Naive thymus-derived CD4-positive, alpha-beta T cell (primary cell): ENCODE results near the gene SMARCC1. TPM values are rescaled to one million over a fixed set of nuclear protein-coding genes. Genes with fewer than 3 reads are reported as not detected.

Experiments
- ATAC-seq: fragments of 150-1000 bp; cut with Tn5 transposase; 2 replicates; pipeline ENCODE4 v1.10.0; 2021; ENCODE audit warnings: mild to moderate bottlenecking, moderate library complexity
- CTCF ChIA-PET: fragments of 350-600 bp; sonication (Branson Sonifier 250); formaldehyde crosslinking; loops from one replicate; lab custom pipeline; 2021; ENCODE audit warnings: antibody characterized with exemption; lab: Charles Lee
- POLR2A ChIA-PET: fragments of 350-600 bp; sonication (Branson Sonifier 250); formaldehyde crosslinking; loops from one replicate; lab custom pipeline; 2021; ENCODE audit warnings: antibody characterized with exemption, inconsistent platforms; lab: Charles Lee
- DNase-seq, 9 donors: peaks; one replicate each; pipeline versions ENCODE4 v3.0.0 to v3.0.0-alpha.2; 2020 to 2022; ENCODE audit warnings: mixed read lengths in 1 of 9
- H3K27ac ChIP-seq: one replicate; pipeline ENCODE4 v1.7.0; 2013; ENCODE audit warnings: mild to moderate bottlenecking, low read depth, low read length, moderate library complexity
- H3K27me3 ChIP-seq, 2 donors: one replicate each; pipeline ENCODE4 v1.7.0; 2013; ENCODE audit warnings: low read length in 2 of 2, mild to moderate bottlenecking in 2 of 2, moderate library complexity in 2 of 2; ENCODE audit not compliant: control insufficient read depth in 2 of 2, insufficient read depth in 2 of 2
- H3K36me3 ChIP-seq, 3 experiments: 1 replicate in 2 of 3; 2 replicates in 1 of 3; pipeline ENCODE4 v1.7.0; 2013; ENCODE audit warnings: low read length in 3 of 3, mild to moderate bottlenecking in 3 of 3, moderate library complexity in 1 of 3; ENCODE audit not compliant: insufficient read depth in 3 of 3, control insufficient read depth in 2 of 3
- H3K4me1 ChIP-seq, 2 donors: one replicate each; pipeline ENCODE4 v1.7.0; 2013; ENCODE audit warnings: low read length in 2 of 2, mild to moderate bottlenecking in 2 of 2, moderate library complexity in 1 of 2; ENCODE audit not compliant: control insufficient read depth in 2 of 2, insufficient read depth in 2 of 2
- H3K4me3 ChIP-seq: 2 replicates; pipeline ENCODE4 v1.7.0; 2013; ENCODE audit warnings: mild to moderate bottlenecking, low read length
- H3K9me3 ChIP-seq, 3 experiments: 1 replicate in 2 of 3; 2 replicates in 1 of 3; pipeline ENCODE4 v1.7.0; 2013; ENCODE audit warnings: low read length in 3 of 3; ENCODE audit not compliant: control insufficient read depth in 2 of 3
- H3K27ac Mint-ChIP-seq, 9 donors: one replicate each; pipeline ENCODE4 v1.8.0; 2020 to 2022; ENCODE audit warnings: mixed read lengths in 9 of 9, mild to moderate bottlenecking in 8 of 9, moderate library complexity in 5 of 9, inconsistent platforms in 2 of 9
- H3K27me3 Mint-ChIP-seq, 5 donors: one replicate each; pipeline ENCODE4 v1.8.0; 2021 to 2022; ENCODE audit warnings: mixed read lengths in 5 of 5, mild to moderate bottlenecking in 1 of 5
- H3K36me3 Mint-ChIP-seq, 5 donors: one replicate each; pipeline ENCODE4 v1.8.0; 2020 to 2022; ENCODE audit warnings: mixed read lengths in 5 of 5, mild to moderate bottlenecking in 3 of 5, inconsistent platforms in 1 of 5
- H3K4me1 Mint-ChIP-seq, 7 donors: one replicate each; pipeline ENCODE4 v1.8.0; 2020 to 2022; ENCODE audit warnings: mixed read lengths in 7 of 7, mild to moderate bottlenecking in 3 of 7, inconsistent platforms in 1 of 7
- H3K4me3 Mint-ChIP-seq, 10 donors: one replicate each; pipeline ENCODE4 v1.8.0; 2020 to 2022; ENCODE audit warnings: mild to moderate bottlenecking in 10 of 10, mixed read lengths in 10 of 10, moderate library complexity in 6 of 10, inconsistent platforms in 2 of 10
- H3K9me3 Mint-ChIP-seq, 11 donors: one replicate each; pipeline ENCODE4 v1.8.0; 2020 to 2022; ENCODE audit warnings: mixed read lengths in 11 of 11, mild to moderate bottlenecking in 4 of 11, inconsistent platforms in 1 of 11, moderate library complexity in 1 of 11
- intact Hi-C, 2 donors: fragments of 100-400 bp; cut with micrococcal nuclease; formaldehyde crosslinking; loops; one replicate each; pipeline ENCODE4 v1.15.1; 2023
- polyA plus RNA-seq, 2 donors: library from polyadenylated mRNA; unstranded; fragments of 300-500 nt; fragmentation: Illumina TruSeq; gene quantifications; one replicate each; pipeline ENCODE4 v1.2.3, GENCODE V29; 2021
- total RNA-seq, 6 experiments: library from RNA in 5 of 6; stranded (reverse) in 5 of 6; gene quantifications; 1 replicate in 5 of 6; 2 replicates in 1 of 6; pipeline ENCODE4 v1.2.3 and lab custom pipeline; 2021 to 2026

The SMARCC1 gene
- total and polyA plus RNA-seq, 7 experiments from 2014 or later: 54.0 to 125 (median 98.6) TPM

- no peak overlapping the region for H3K27ac ChIP-seq
- no peak overlapping the region for H3K4me3 Mint-ChIP-seq
- ChIA-PET CTCF (interaction anchor here (0.6 kb wide), 1 partner anchor 92 kb away, joined by 3 read pairs; no protein-coding TSS in a partner anchor), POLR2A (no interaction called here)
- ATAC-seq: no peak
- H3K27me3 Mint-ChIP-seq: no peaks in the 10 kb centered on the region
- no peak overlapping the region for H3K4me3 ChIP-seq
- H3K4me1 Mint-ChIP-seq: peaks cover 0 to 12% (median 3%) of the 10 kb centered on the region in 7 donors
- H3K27me3 ChIP-seq: no peaks in the 10 kb centered on the region
- DNase-seq: no peak
- peaks cover 0 to 37% (median 0%) of the 10 kb centered on the region in 3 experiments for H3K36me3 ChIP-seq
- H3K36me3 Mint-ChIP-seq: peaks cover 0 to 34% (median 12%) of the 10 kb centered on the region in 5 donors
- H3K9me3 Mint-ChIP-seq: no peaks in the 10 kb centered on the region
- no peaks in the 10 kb centered on the region for H3K9me3 ChIP-seq
- H3K27ac Mint-ChIP-seq: no peak overlapping the region
- intact Hi-C loops: no loop called here
- H3K4me1 ChIP-seq: no peaks in the 10 kb centered on the region
Observed at GRCh38 chr3:47645551-47645950, 136.1 kb downstream of the SMARCC1 start.

GRCh38 chr3:47643092-47643491, 138.6 kb downstream of the SMARCC1 start:
- no peak for DNase-seq
- H3K4me3 Mint-ChIP-seq: no peak overlapping the region
- H3K27ac Mint-ChIP-seq: no peak overlapping the region
- ChIA-PET CTCF (no interaction called here), POLR2A (no interaction called here)
- no peaks in the 10 kb centered on the region for H3K27me3 Mint-ChIP-seq
- H3K27ac ChIP-seq: no peak overlapping the region
- ATAC-seq: no peak
- peaks cover 0 to 38% (median 9%) of the 10 kb centered on the region in 5 donors for H3K36me3 Mint-ChIP-seq
- peaks cover 0 to 36% (median 5%) of the 10 kb centered on the region in 3 experiments for H3K36me3 ChIP-seq
- no peaks in the 10 kb centered on the region for H3K9me3 Mint-ChIP-seq
- peaks cover 0 to 8% (median 0%) of the 10 kb centered on the region in 7 donors for H3K4me1 Mint-ChIP-seq
- no peak overlapping the region for H3K4me3 ChIP-seq
- no peaks in the 10 kb centered on the region for H3K4me1 ChIP-seq
- no peaks in the 10 kb centered on the region for H3K27me3 ChIP-seq
- H3K9me3 ChIP-seq: no peaks in the 10 kb centered on the region
- intact Hi-C loops: no loop called here

GRCh38 chr3:47641739-47642138, 140.0 kb downstream of the SMARCC1 start:
- Histone ChIP-seq H3K4me3 (no peak overlapping the region), H3K27me3 (no peaks in the 10 kb centered on the region), H3K9me3 (no peaks in the 10 kb centered on the region), H3K36me3 (peaks cover 0 to 41% (median 5%) of the 10 kb centered on the region in 3 experiments), H3K27ac (no peak overlapping the region), H3K4me1 (no peaks in the 10 kb centered on the region)
- Mint-ChIP-seq H3K4me1 (peaks cover 0 to 6% (median 0%) of the 10 kb centered on the region in 7 donors), H3K27ac (no peak overlapping the region), H3K4me3 (no peak overlapping the region), H3K9me3 (no peaks in the 10 kb centered on the region), H3K27me3 (no peaks in the 10 kb centered on the region), H3K36me3 (peaks cover 0 to 36% (median 10%) of the 10 kb centered on the region in 5 donors)
- ChIA-PET CTCF (no interaction called here), POLR2A (interaction anchor here (1.2 kb wide), 1 partner anchor 9 kb away, joined by 3 read pairs; no protein-coding TSS in a partner anchor)
- intact Hi-C loops: no loop called here
- DNase-seq: no peak
- ATAC-seq: no peak

GRCh38 chr3:47636921-47637320, 144.8 kb downstream of the SMARCC1 start:
- ChIA-PET CTCF (no interaction called here), POLR2A (no interaction called here)
- H3K27me3 Mint-ChIP-seq: no peaks in the 10 kb centered on the region
- no peak overlapping the region for H3K27ac Mint-ChIP-seq
- H3K9me3 Mint-ChIP-seq: no peaks in the 10 kb centered on the region
- ATAC-seq (no peak), DNase-seq (no peak)
- H3K4me3 Mint-ChIP-seq: no peak overlapping the region
- Histone ChIP-seq H3K4me3 (no peak overlapping the region), H3K36me3 (peaks cover 15 to 56% (median 16%) of the 10 kb centered on the region in 3 experiments), H3K27ac (no peak overlapping the region), H3K27me3 (no peaks in the 10 kb centered on the region), H3K9me3 (no peaks in the 10 kb centered on the region), H3K4me1 (no peaks in the 10 kb centered on the region)
- H3K36me3 Mint-ChIP-seq: peaks cover 7 to 50% (median 23%) of the 10 kb centered on the region in 5 donors
- intact Hi-C loops: no loop called here
- H3K4me1 Mint-ChIP-seq: peaks cover 0 to 8% (median 4%) of the 10 kb centered on the region in 7 donors

- H3K4me1 ChIP-seq: no peaks in the 10 kb centered on the region
- POLR2A ChIA-PET: no interaction called here
- H3K9me3 Mint-ChIP-seq: no peaks in the 10 kb centered on the region
- no peaks in the 10 kb centered on the region for H3K27me3 Mint-ChIP-seq
- no peak overlapping the region for H3K4me3 ChIP-seq
- peak overlapping the region in 3 of 9 donors; percentile 34 to 59 (median 51) for H3K27ac Mint-ChIP-seq
- peaks cover 15 to 61% (median 19%) of the 10 kb centered on the region in 3 experiments for H3K36me3 ChIP-seq
- intact Hi-C loops: no loop called here
- CTCF ChIA-PET: no interaction called here
- peaks cover 0 to 8% (median 4%) of the 10 kb centered on the region in 7 donors for H3K4me1 Mint-ChIP-seq
- H3K9me3 ChIP-seq: no peaks in the 10 kb centered on the region
- H3K36me3 Mint-ChIP-seq: peaks cover 12 to 55% (median 29%) of the 10 kb centered on the region in 5 donors
- H3K4me3 Mint-ChIP-seq: no peak overlapping the region
- no peak overlapping the region for H3K27ac ChIP-seq
- DNase-seq (no peak), ATAC-seq (no peak)
- no peaks in the 10 kb centered on the region for H3K27me3 ChIP-seq
Observed at GRCh38 chr3:47636225-47636624, 145.5 kb downstream of the SMARCC1 start.

- Mint-ChIP-seq H3K9me3 (no peaks in the 10 kb centered on the region), H3K4me1 (peaks cover 0 to 8% (median 4%) of the 10 kb centered on the region in 7 donors), H3K36me3 (peaks cover 19 to 58% (median 36%) of the 10 kb centered on the region in 5 donors), H3K27ac (peak overlapping the region in 4 of 9 donors; percentile 1 to 51 (median 28)), H3K4me3 (peak overlapping the region in 1 of 10 donors; percentile 0), H3K27me3 (no peaks in the 10 kb centered on the region)
- Histone ChIP-seq H3K27ac (no peak overlapping the region), H3K36me3 (peaks cover 15 to 68% (median 20%) of the 10 kb centered on the region in 3 experiments), H3K9me3 (no peaks in the 10 kb centered on the region), H3K4me1 (no peaks in the 10 kb centered on the region), H3K27me3 (no peaks in the 10 kb centered on the region), H3K4me3 (no peak overlapping the region)
- intact Hi-C loops: no loop called here
- ATAC-seq: peak; percentile 18
- ChIA-PET POLR2A (no interaction called here), CTCF (no interaction called here)
- DNase-seq: no peak
Observed at GRCh38 chr3:47635536-47635935, 146.2 kb downstream of the SMARCC1 start.

- peak overlapping the region in 2 of 10 donors; percentile 0 to 12 for H3K4me3 Mint-ChIP-seq
- H3K4me1 Mint-ChIP-seq: peaks cover 0 to 8% (median 3%) of the 10 kb centered on the region in 7 donors
- Histone ChIP-seq H3K4me1 (no peaks in the 10 kb centered on the region), H3K4me3 (no peak overlapping the region), H3K9me3 (no peaks in the 10 kb centered on the region), H3K36me3 (peaks cover 15 to 73% (median 20%) of the 10 kb centered on the region in 3 experiments), H3K27ac (no peak overlapping the region), H3K27me3 (no peaks in the 10 kb centered on the region)
- no peak for DNase-seq
- peaks cover 19 to 62% (median 36%) of the 10 kb centered on the region in 5 donors for H3K36me3 Mint-ChIP-seq
- no peaks in the 10 kb centered on the region for H3K9me3 Mint-ChIP-seq
- peak overlapping the region in 3 of 9 donors; percentile 1 to 38 (median 17) for H3K27ac Mint-ChIP-seq
- POLR2A ChIA-PET: no interaction called here
- CTCF ChIA-PET: no interaction called here
- intact Hi-C loops: no loop called here
- H3K27me3 Mint-ChIP-seq: no peaks in the 10 kb centered on the region
- no peak for ATAC-seq
Observed at GRCh38 chr3:47634996-47635395, 146.7 kb downstream of the SMARCC1 start.
